ENCODE results near the gene VIL1. TPM values are rescaled to one million over a fixed set of nuclear protein-coding genes. Genes with fewer than 3 reads are reported as not detected.

Gene VIL1
- total and polyA plus RNA-seq, 9 of the 15 experiments (the other 6 are each of a cell fraction or from before 2014, with no cell fraction given), result 0.51 to 2.7 (median 1.2) TPM

DNA sequence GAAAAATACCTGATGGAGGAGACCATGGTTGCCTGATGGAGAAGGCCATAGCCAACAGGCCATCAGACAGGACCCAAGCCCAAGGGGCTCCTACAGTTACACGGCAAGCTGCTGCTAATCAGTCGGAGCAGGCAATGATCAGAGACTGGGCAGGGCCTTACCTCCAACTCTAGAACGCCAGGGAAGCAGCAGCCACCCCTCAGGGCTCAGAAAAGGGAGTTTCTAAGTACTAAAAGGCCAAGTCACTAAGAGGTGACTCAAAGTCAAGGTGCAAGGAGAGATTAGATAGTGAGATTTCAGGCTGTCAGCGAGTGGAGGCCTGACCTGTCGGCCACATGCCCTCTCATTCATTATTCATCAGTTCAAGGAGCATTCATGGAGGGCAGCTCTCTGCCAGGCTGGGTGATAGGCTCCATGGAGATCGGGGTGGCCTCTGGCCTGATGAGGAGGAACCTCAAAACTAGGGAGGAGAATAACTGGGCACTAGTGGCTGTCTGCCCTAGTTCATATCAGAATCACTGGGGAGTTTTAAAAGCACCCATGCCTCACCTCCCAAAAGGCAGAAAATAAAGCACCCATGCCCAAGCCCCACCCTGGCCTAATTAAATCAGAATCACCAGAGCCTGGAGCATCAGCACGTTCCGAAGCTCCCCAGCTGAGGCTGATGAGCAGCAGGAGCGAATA lies 3.6 kb downstream of the VIL1 start (continued):
- TF ChIP-seq SMARCE1 (IDR thresholded peaks at IDR 0.05), result peak; percentile 99
- peak; percentile 90 for TF ChIP-seq JUN (IDR thresholded peaks at IDR 0.05; ENCODE audit: borderline replicate concordance, low read depth, low read length)
- TF ChIP-seq JUN (CRISPR knock-in tag; IDR thresholded peaks at IDR 0.05; ENCODE audit: borderline replicate concordance), result no peak
- TF ChIP-seq CBX1 (IDR thresholded peaks at IDR 0.05; ENCODE audit: low read depth), result no peak
- no peak for TF ChIP-seq HMGXB4 (CRISPR knock-in tag; IDR thresholded peaks at IDR 0.05)
- no peak for TF ChIP-seq ZNF589 (CRISPR knock-in tag; IDR thresholded peaks at IDR 0.05; ENCODE audit: low read depth)
- peak; percentile 72 for TF ChIP-seq ZFP36 (IDR thresholded peaks at IDR 0.05; ENCODE audit: low read depth, low read length, partially characterized antibody)
- no peak for TF ChIP-seq KLF6 (CRISPR knock-in tag; IDR thresholded peaks at IDR 0.05; ENCODE audit: borderline replicate concordance)
- no peak for TF ChIP-seq ZNF324 (CRISPR knock-in tag; IDR thresholded peaks at IDR 0.05)
- 0 out of 2 replicates have a peak, but pooled peaks have one; percentile 51 for TF ChIP-seq GATAD2A (IDR thresholded peaks at IDR 0.05)
- TF ChIP-seq ZNF277 (CRISPR knock-in tag; IDR thresholded peaks at IDR 0.05; ENCODE audit: borderline replicate concordance), result no peak
- TF ChIP-seq EWSR1 (IDR thresholded peaks at IDR 0.05; ENCODE audit: borderline replicate concordance, low read depth, partially characterized antibody), result no peak
- TF ChIP-seq TRIM28 (IDR thresholded peaks at IDR 0.05), result no peak
- TF ChIP-seq HDAC3 (IDR thresholded peaks at IDR 0.05; ENCODE audit: borderline replicate concordance, partially characterized antibody), result peak; percentile 65
- TF ChIP-seq ZZZ3 (IDR thresholded peaks at IDR 0.05), result no peak
- TF ChIP-seq NR4A1 (CRISPR knock-in tag; IDR thresholded peaks at IDR 0.05), result no peak
- no peak for TF ChIP-seq NR4A1 (tag; IDR thresholded peaks at IDR 0.05)
- TF ChIP-seq TOE1 (IDR thresholded peaks at IDR 0.05; ENCODE audit: borderline replicate concordance), result 0 out of 2 replicates have a peak, but pooled peaks have one; percentile 17
- no peak for TF ChIP-seq TOE1 (CRISPR knock-in tag; IDR thresholded peaks at IDR 0.05; ENCODE audit: borderline replicate concordance, low read depth)
- TF ChIP-seq, protein P1, sequence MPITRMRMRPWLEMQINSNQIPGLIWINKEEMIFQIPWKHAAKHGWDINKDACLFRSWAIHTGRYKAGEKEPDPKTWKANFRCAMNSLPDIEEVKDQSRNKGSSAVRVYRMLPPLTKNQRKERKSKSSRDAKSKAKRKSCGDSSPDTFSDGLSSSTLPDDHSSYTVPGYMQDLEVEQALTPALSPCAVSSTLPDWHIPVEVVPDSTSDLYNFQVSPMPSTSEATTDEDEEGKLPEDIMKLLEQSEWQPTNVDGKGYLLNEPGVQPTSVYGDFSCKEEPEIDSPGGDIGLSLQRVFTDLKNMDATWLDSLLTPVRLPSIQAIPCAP (CRISPR knock-in tag; IDR thresholded peaks at IDR 0.05; ENCODE audit: borderline replicate concordance), result no peak
- TF ChIP-seq HLTF (IDR thresholded peaks at IDR 0.05), result no peak
- no peak for TF ChIP-seq TFE3 (CRISPR knock-in tag; IDR thresholded peaks at IDR 0.05)
- TF ChIP-seq HDAC1 (IDR thresholded peaks at IDR 0.05), result peak in 1 of 2 experiments; percentile 56; a peak in 1 of 4 replicates
- no peak for TF ChIP-seq SIRT6 (IDR thresholded peaks at IDR 0.05; ENCODE audit: low read depth, low read length)
- TF ChIP-seq NFATC3 (IDR thresholded peaks at IDR 0.05), result no peak

Measured in K562 (cell line).